ENCODE data around the gene FCN2. TPM values are rescaled to one million over a fixed set of nuclear protein-coding genes. Genes with fewer than 3 reads are reported as not detected.

Gene FCN2
- total RNA-seq, 1 donor from 2014 or later = not detected

GRCh38 chr9:134899818-134900217 is 19.2 kb downstream of the FCN2 start:
- H3F3A ChIP-seq (ENCODE audit: low read depth) = no peaks in the 10 kb centered on the region
- no peaks in the 10 kb centered on the region for H3K36me3 ChIP-seq
- no peaks in the 10 kb centered on the region for H3K4me1 ChIP-seq
- H3K4me2 ChIP-seq = no peak overlapping the region
- H4K20me1 ChIP-seq (ENCODE audit: low read depth) = no peaks in the 10 kb centered on the region
- Mint-ChIP-seq H3K4me1 (no peaks in the 10 kb centered on the region), H3K9me3 (peaks cover 14% of the 10 kb centered on the region), H3K36me3 (no peaks in the 10 kb centered on the region), H3K27me3 (ENCODE audit: insufficient read depth, low read depth) (peaks cover 4% of the 10 kb centered on the region), H3K4me3 (no peak overlapping the region), H3K27ac (no peak overlapping the region)
- no peak overlapping the region for H2AFZ ChIP-seq (replicated peaks)
- H3K27me3 ChIP-seq = no peaks in the 10 kb centered on the region
- no peak for DNase-seq (ENCODE audit: low spot score)
- no peaks in the 10 kb centered on the region for H3K9me3 ChIP-seq (ENCODE audit: low read depth)
- no peak overlapping the region for H3K9ac ChIP-seq
- H3K4me3 ChIP-seq = no peak overlapping the region
- no peak overlapping the region for H3K27ac ChIP-seq
- TF ChIP-seq EZH2 (IDR thresholded peaks at IDR 0.05) = no peak
- TF ChIP-seq EZH2phosphoT487 (IDR thresholded peaks at IDR 0.05) = no peak
- TF ChIP-seq CTCF (IDR thresholded peaks at IDR 0.05) = no peak
- H3K79me2 ChIP-seq (ENCODE audit: low read depth) = no peaks in the 10 kb centered on the region

GRCh38 chr9:134902936-134903335 is 22.3 kb downstream of the FCN2 start:
- Histone ChIP-seq H3K27me3 (no peaks in the 10 kb centered on the region), H3K9ac (no peak overlapping the region), H3F3A (ENCODE audit: low read depth) (no peaks in the 10 kb centered on the region), H3K36me3 (no peaks in the 10 kb centered on the region), H3K79me2 (ENCODE audit: low read depth) (no peaks in the 10 kb centered on the region), H3K4me1 (no peaks in the 10 kb centered on the region), H3K27ac (no peak overlapping the region), H3K4me2 (no peak overlapping the region), H4K20me1 (ENCODE audit: low read depth) (no peaks in the 10 kb centered on the region), H3K9me3 (ENCODE audit: low read depth) (no peaks in the 10 kb centered on the region), H2AFZ (replicated peaks) (no peak overlapping the region), H3K4me3 (no peak overlapping the region)
- no peak overlapping the region for H3K4me3 Mint-ChIP-seq
- H3K27me3 Mint-ChIP-seq (ENCODE audit: insufficient read depth, low read depth) = peaks cover 2% of the 10 kb centered on the region
- H3K27ac Mint-ChIP-seq = no peak overlapping the region
- H3K9me3 Mint-ChIP-seq = peaks cover 10% of the 10 kb centered on the region
- no peaks in the 10 kb centered on the region for H3K4me1 Mint-ChIP-seq
- no peaks in the 10 kb centered on the region for H3K36me3 Mint-ChIP-seq
- no peak for DNase-seq (ENCODE audit: low spot score)
- TF ChIP-seq EZH2 (IDR thresholded peaks at IDR 0.05) (no peak), EZH2phosphoT487 (IDR thresholded peaks at IDR 0.05) (no peak), CTCF (IDR thresholded peaks at IDR 0.05) (no peak)

- H3F3A ChIP-seq (ENCODE audit: low read depth) = no peaks in the 10 kb centered on the region
- H4K20me1 ChIP-seq (ENCODE audit: low read depth) = no peaks in the 10 kb centered on the region
- H3K79me2 ChIP-seq (ENCODE audit: low read depth) = no peaks in the 10 kb centered on the region
- Mint-ChIP-seq H3K4me3 (no peak overlapping the region), H3K27ac (no peak overlapping the region), H3K9me3 (no peaks in the 10 kb centered on the region), H3K27me3 (ENCODE audit: insufficient read depth, low read depth) (peaks cover 13% of the 10 kb centered on the region), H3K36me3 (no peaks in the 10 kb centered on the region), H3K4me1 (no peaks in the 10 kb centered on the region)
- no peak overlapping the region for H2AFZ ChIP-seq (replicated peaks)
- H3K27ac ChIP-seq = no peak overlapping the region
- no peaks in the 10 kb centered on the region for H3K27me3 ChIP-seq
- H3K36me3 ChIP-seq = no peaks in the 10 kb centered on the region
- no peak for TF ChIP-seq EZH2phosphoT487 (IDR thresholded peaks at IDR 0.05)
- no peak for TF ChIP-seq EZH2 (IDR thresholded peaks at IDR 0.05)
- no peak for TF ChIP-seq CTCF (IDR thresholded peaks at IDR 0.05)
- no peaks in the 10 kb centered on the region for H3K9me3 ChIP-seq (ENCODE audit: low read depth)
- DNase-seq (ENCODE audit: low spot score) = no peak
- no peak overlapping the region for H3K9ac ChIP-seq
- H3K4me2 ChIP-seq = no peak overlapping the region
- H3K4me3 ChIP-seq = no peak overlapping the region
- H3K4me1 ChIP-seq = no peaks in the 10 kb centered on the region
Observed at GRCh38 chr9:134908524-134909309, 28.1 kb downstream of the FCN2 start.

All from neural progenitor cell (in vitro differentiated cells).